DMS79 (cell line): ENCODE measurements around the gene MSN.
"Not testable (repeated sequence)": the region's sequence is repeated elsewhere in the genome, so short reads cannot be mapped to it uniquely, and the experiment has no call there.

Experiments used
- DNase-seq: peaks from one replicate; lab custom pipeline; 2025; lab: John Stamatoyannopoulos, UW

Gene MSN

GRCh38 chrX:65720381-65720964 is 53.0 kb downstream of the MSN start:
- no peak for DNase-seq

DNA sequence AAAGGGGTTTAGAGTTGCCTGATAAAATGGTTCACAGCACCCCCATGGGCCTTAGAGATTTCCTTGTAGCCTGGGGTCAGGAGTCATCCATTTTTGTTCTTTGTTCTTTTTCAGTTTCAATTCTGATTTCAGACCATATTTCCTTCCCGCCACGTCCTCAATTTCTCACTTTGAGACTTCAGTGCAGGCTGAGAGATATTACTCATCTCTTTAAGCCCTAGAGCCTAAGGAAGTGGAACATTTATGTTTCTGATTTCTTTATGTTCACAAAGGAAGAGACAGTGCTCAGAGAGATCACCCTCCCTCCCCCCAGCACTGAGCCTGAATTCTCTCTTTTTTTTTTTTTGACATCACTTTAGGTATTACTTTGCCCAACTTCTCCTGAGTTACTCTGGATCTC is 56.3 kb downstream of the MSN start:
- no peak for DNase-seq

DNA sequence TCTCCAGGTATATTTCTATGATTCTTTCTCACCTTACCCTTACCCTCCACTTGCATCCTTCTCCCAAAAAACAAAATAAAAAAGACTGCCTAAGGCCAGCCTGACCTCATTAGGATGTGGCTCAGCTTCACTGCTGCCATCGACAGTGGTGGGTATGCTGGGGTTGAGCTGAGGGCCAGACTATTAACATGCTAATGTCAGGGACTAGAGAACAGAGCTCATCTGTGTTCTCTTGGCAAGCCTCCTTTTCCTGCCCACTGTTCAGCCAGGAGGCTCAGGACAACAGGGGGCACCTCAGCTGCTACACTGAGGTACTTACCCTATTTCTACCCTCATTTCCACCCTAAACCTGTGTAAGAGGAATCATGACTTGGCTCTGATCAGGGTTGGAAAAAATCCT is 59.3 kb downstream of the MSN start:
- no peak for DNase-seq

DNA sequence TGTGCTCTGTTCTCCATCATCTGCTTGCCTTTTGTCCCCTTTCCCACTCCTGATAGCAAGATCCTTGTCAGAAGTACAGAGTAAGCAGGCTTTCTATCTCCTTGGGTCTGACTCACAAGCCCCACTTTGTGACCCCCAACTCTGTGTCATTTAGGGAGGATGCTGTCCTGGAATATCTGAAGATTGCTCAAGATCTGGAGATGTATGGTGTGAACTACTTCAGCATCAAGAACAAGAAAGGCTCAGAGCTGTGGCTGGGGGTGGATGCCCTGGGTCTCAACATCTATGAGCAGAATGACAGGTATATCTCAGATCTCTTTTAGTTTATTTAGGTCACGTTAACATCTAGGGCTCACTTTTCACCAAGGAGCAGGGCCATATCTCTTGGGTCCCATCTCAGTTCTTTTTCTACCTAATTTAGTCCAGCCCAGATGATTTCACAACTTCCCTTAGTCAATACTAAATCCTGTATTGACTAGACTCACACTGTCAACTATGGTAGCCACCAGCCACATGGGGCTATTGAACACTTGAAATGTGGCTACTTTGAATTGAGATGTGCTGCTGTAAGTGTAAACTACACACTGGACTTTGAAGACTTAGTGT is 64.3 kb downstream of the MSN start:
- no peak for DNase-seq

- no peak for DNase-seq
Observed at GRCh38 chrX:65740909-65741308, 73.5 kb downstream of the MSN start.

GRCh38 chrX:65741823-65742222 is 74.4 kb downstream of the MSN start:
- no peak for DNase-seq

- DNase-seq: no peak
Observed at GRCh38 chrX:65744965-65745364, 77.5 kb downstream of the MSN start.

- DNase-seq: no peak
Observed at GRCh38 chrX:65745427-65745826, 78.0 kb downstream of the MSN start.

- no peak for DNase-seq
Observed at GRCh38 chrX:65745992-65746391, 78.5 kb downstream of the MSN start.

DNA sequence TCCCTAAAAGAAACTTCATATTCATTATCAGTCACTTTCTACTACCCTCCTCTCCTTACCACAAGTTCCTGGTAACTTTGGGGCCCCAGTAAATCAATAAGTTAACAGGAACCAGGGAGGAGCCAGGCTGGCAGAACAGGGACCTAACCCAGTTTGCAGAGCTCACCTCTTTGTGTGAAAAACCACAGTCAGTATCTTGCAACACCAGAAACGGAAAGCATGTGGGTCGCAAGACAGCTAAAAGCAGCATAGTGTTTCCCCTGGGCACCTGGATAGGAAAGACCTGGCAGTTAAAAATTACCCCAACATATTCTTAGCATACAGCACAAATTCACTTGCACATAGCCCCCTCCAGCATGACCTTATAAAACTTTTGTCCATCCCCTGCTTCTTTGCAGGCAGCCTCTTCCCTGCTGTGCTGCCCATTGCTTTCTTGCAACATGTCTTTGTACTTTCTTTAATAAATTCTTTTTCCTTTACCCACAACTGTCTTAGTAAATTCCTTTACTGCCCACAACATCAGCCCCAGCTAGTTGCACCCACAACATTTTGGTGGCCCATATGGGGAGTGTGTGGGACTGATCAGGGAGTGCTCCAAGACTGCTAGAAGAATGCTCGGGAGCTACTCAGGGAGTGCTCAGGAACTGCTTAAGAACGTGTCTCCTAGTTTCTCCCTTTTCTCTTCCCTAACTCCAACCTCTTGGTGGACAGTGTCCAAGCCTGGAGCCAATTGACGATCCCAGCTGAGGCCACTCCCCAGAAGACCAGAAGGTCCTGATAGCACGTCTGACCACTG is 83.4 kb downstream of the MSN start:
- no peak for DNase-seq

GRCh38 chrX:65751519-65751918 is 84.1 kb downstream of the MSN start:
- no peak for DNase-seq

DNA sequence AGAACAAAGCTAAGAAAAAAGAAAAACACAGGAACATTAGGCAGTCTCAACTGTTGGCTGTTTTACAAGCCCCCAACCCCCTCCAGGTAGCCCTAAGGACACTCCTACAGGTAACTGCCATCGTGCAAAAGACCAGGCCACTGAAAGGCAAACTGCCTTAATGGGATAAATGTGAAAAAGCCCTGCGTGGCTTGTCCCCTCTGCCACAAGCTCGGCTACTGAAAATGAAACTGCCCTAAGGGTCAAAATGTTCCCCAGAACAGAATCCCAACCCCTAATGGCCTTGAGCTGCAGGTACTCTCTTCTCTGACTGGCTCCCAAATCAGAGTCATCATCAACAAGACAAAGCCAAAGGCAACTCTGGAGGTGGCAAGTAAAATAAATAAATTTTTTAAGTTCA is 84.8 kb downstream of the MSN start:
- no peak for DNase-seq

DNA sequence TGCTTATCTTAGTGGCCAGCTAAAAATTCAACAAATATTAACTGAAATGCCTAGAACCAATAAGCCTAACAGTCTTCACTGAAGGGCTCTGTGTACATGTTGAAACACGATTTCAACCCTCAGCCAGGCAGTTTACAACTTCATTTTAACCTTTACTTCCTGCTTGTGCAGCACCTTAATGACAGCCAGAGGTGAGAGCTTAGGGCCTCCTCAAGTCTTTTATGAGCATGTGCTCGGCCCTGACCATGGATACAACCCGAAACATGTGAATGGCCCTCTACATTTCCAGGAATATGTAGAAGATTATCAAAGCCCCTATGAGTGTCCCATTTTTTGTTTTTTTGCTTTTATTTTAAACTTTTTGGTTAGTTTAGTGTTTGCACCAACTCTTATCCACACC is 88.3 kb downstream of the MSN start:
- DNase-seq: no peak

DNA sequence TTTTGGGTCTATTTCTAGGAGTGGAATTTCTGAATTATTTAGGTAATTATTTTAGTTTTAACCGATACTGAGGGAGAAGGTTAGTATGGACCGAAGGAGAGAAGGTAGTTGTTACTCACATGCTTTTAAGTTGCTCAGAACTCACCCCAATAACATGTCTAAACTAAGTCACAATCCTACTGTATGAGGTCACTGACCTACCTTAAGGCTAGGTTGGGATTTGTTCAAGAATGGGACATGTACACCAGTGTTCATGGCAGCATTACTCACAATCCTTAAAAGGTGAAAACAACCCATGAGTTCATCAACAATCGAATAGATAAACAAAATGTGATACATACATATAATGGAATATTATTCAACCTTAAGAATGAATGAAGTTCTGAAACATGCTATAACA is 90.5 kb downstream of the MSN start:
- no peak for DNase-seq

DNA sequence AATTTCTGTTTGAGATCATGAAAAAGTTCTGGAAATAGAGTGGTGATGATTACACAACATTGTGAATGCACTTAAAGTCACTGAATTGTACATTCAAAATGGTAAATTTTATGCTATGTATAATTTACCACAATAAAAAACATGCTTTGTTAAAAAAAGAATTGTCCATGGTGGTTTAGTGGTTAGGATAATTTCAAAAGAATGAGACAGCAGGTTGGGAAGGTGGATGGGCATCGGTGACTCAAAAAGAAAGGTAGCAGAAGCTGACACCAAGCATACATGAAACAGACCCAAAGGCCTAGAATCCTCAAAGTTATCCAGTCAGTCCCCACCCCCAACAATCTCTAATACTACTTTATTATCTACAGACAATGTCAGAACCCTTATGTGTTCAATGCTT is 91.1 kb downstream of the MSN start:
- no peak for DNase-seq

DNA sequence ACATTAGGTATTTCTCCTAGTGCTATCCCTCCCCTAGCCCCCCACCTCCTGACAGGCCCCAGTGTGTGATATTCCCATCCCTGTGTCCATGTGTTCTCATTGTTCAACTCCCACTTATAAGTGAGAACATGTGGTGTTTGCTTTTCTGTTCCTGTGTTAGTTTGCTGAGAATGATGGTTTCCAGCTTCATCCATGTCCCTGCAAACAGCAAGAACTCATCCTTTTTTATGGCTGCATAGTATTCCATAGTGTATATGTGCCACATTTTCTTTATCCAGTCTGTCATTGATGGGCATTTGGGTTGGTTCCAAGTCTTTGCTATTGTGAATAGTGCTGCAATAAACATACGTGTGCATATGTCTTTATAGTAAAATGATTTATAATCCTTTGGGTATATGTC is 92.1 kb downstream of the MSN start:
- not testable (repeated sequence) for DNase-seq

GRCh38 chrX:65769564-65770292 is 102.3 kb downstream of the MSN start:
- no peak for DNase-seq

- no peak for DNase-seq
Observed at GRCh38 chrX:65772842-65773241, 105.4 kb downstream of the MSN start.

DNA sequence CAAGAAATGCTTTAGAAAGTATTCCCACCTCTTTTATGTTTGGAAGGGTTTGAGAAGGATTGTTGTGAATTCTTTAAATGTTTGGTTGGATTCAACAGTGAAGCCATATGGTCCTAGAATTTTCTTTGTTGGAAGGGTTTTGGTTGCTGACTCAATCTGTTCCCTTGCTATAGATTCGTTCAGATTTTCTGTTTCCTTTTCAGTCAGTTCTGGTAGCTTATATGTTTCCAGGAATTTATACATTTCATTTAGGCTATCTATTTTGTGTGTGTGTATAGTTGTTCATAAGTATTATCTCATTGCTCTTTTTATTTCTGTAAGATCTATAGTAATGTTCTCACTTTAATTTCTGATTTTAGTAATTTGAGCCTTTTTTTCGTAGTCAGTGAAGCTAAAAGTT is 114.4 kb downstream of the MSN start:
- DNase-seq: no peak

GRCh38 chrX:65783746-65784145 is 116.3 kb downstream of the MSN start:
- no peak for DNase-seq
